Kidney (tissue), 14 donors: ENCODE results near the gene TXN2. TPM values are rescaled to one million over a fixed set of nuclear protein-coding genes. Genes with fewer than 3 reads are reported as not detected.

ENCODE experiments used
- DNase-seq, 5 donors: peaks; one replicate each; pipeline ENCODE4 v3.0.0-alpha.2; 2013 to 2020
- FAIRE-seq: peaks from 2 replicates; lab custom pipeline; 2012; peaks lifted over from hg19 to GRCh38; lab: Jason Lieb, UNC
- H3K27ac ChIP-seq, 2 donors: one replicate each; pipeline ENCODE4 v1.7.0; 2013; ENCODE audit warnings: low read depth in 2 of 2, low read length in 2 of 2, inconsistent platforms in 1 of 2
- H3K27me3 ChIP-seq: one replicate; pipeline ENCODE4 v1.7.1; 2013; ENCODE audit warnings: low read length, inconsistent platforms; ENCODE audit not compliant: control insufficient read depth, insufficient read depth
- H3K36me3 ChIP-seq, 3 donors: one replicate each; pipeline versions ENCODE4 v1.7.0 to v1.7.1; 2013; ENCODE audit warnings: low read length in 3 of 3, control low read depth in 1 of 3, inconsistent platforms in 1 of 3; ENCODE audit not compliant: insufficient read depth in 3 of 3, control insufficient read depth in 2 of 3
- H3K4me1 ChIP-seq, 3 donors: one replicate each; pipeline versions ENCODE4 v1.7.0 to v1.7.1; 2013; ENCODE audit warnings: low read length in 3 of 3, inconsistent platforms in 1 of 3, low read depth in 1 of 3; ENCODE audit not compliant: control insufficient read depth in 2 of 3, insufficient read depth in 2 of 3
- H3K4me3 ChIP-seq, 3 donors: one replicate each; pipeline versions ENCODE4 v1.7.0 to v1.8.1; 2013; ENCODE audit warnings: low read length in 3 of 3, control low read depth in 1 of 3, inconsistent platforms in 1 of 3
- H3K9ac ChIP-seq, 3 donors: one replicate each; pipeline versions ENCODE4 v1.7.0 to v1.7.1; 2013; ENCODE audit warnings: low read length in 3 of 3, control low read depth in 1 of 3, inconsistent platforms in 1 of 3
- H3K9me3 ChIP-seq, 3 donors: one replicate each; pipeline versions ENCODE4 v1.7.0 to v1.7.1; 2013; ENCODE audit warnings: low read length in 3 of 3, control low read depth in 1 of 3, inconsistent platforms in 1 of 3; ENCODE audit not compliant: control insufficient read depth in 2 of 3, insufficient read depth in 1 of 3
- intact Hi-C: fragments of 100-400 bp; cut with DNase I; formaldehyde crosslinking; loops from one replicate; pipeline ENCODE4 v1.11.1; 2022
- polyA plus RNA-seq: library from polyadenylated mRNA; stranded (reverse); fragments of 350-450 nt; fragmentation: Illumina TruSeq; extraction: RNeasy Lipid Tissue Mini Kit (QIAGEN cat#74804); gene quantifications from one replicate; pipeline ENCODE4 v1.2.3, GENCODE V29; 2014; ENCODE audit warnings: low read depth, low replicate concordance; ENCODE audit not compliant: insufficient read depth
- total RNA-seq: library from RNA; stranded (reverse); fragmentation: NEBNext Ultra II Directional; extraction: Animal tissue kit (Norgen Biotek cat#: 25700); gene quantifications from one replicate; pipeline ENCODE4 v1.2.1, GENCODE V29; 2021
- TF ChIP-seq, protein P1 (sequence below): IDR thresholded peaks from 3 replicates; pipeline ENCODE4 v1.5.1; 2012; ENCODE audit warnings: mild to moderate bottlenecking, moderate library complexity, borderline replicate concordance; ENCODE audit not compliant: insufficient read depth; ENCODE audit errors: extremely low read depth
- donor health status: control.
- donor health status: control.
- donor health status: control.
- donor health status: control.
- donor health status: control.
- donor health status: DM: yes; HTN: yes; CAD: no.
- donor health status: Normal renal cell carcinoma (clear cell type).

Gene TXN2
- total and polyA plus RNA-seq, 2 donors from 2014 or later: 72.8 to 194 TPM

DNA sequence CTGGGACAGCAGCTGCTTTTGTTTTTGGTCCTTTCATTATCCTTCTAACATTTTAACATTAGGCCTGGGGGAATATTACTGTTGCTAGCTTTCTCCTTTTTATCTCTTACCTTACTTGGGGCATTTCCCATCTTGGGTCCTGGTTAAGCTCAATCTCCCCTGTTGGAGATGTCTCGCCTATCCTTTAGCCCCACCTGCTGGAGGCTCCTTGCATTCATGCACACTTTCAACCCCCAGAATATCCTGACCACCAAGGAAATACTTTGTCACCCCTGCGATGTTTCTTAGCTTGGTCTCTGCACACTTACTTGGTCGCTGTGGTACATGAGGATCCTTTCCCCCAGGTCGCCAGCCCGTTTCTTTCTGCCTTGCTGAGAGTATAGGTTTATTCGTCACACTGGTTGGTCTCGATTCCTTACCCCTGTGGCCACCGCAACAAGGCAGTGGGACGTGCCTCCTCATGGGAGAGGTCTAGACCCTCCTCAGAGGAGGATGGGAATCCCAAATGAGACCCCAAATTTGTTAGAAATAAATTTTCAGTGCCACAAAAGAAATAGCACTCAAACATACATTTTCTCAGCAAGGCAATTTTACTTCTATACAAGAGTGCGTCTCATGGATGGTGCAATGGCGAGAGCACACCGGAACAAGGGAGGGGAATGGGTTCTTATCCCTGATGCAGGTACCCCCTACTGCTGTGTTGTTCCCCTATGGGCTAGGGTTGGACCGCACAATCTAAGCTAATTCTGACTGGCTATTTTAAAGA is 5.4 kb upstream of the TXN2 start:
- TF ChIP-seq, protein P1, sequence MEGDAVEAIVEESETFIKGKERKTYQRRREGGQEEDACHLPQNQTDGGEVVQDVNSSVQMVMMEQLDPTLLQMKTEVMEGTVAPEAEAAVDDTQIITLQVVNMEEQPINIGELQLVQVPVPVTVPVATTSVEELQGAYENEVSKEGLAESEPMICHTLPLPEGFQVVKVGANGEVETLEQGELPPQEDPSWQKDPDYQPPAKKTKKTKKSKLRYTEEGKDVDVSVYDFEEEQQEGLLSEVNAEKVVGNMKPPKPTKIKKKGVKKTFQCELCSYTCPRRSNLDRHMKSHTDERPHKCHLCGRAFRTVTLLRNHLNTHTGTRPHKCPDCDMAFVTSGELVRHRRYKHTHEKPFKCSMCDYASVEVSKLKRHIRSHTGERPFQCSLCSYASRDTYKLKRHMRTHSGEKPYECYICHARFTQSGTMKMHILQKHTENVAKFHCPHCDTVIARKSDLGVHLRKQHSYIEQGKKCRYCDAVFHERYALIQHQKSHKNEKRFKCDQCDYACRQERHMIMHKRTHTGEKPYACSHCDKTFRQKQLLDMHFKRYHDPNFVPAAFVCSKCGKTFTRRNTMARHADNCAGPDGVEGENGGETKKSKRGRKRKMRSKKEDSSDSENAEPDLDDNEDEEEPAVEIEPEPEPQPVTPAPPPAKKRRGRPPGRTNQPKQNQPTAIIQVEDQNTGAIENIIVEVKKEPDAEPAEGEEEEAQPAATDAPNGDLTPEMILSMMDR: peak; percentile 55
- DNase-seq (peak in 3 of 5 donors; percentile 32 to 62 (median 47)), FAIRE-seq (no peak)
- Histone ChIP-seq H3K27me3 (no peaks in the 10 kb centered on the region), H3K9me3 (no peaks in the 10 kb centered on the region), H3K4me1 (no peaks in the 10 kb centered on the region), H3K27ac (no peak overlapping the region), H3K4me3 (no peak overlapping the region), H3K36me3 (peaks cover 0 to 6% (median 4%) of the 10 kb centered on the region in 3 donors), H3K9ac (no peak overlapping the region)
- intact Hi-C loops: no loop called here

DNA sequence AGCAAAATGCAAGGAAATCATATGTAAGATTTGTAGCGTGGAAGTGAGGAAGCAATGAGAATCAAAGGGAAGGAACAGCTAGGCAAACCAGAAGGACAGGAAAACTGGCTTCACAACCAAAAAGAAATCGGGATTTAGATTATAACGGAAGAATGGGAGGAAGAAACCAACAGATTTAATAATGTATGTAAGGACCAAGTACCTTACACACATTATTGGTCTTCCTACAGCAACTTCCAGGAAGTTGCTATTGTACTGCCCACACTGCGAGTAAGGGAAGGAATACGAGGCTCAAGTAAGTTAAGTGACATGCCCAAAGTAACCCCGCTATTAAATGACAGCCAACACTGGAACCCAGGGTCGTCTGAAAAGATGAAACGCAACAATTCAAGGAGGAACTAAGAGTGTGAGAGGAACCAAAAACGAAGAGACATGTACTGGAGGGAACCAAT is 473 bp downstream of the TXN2 start:
- Histone ChIP-seq H3K36me3 (peaks cover 6 to 18% (median 11%) of the 10 kb centered on the region in 3 donors), H3K27me3 (no peaks in the 10 kb centered on the region), H3K4me3 (peak overlapping the region; percentile 77 to 99 (median 84)), H3K9ac (peak overlapping the region; percentile 62 to 97 (median 85)), H3K27ac (peak overlapping the region; percentile 97 to 98), H3K9me3 (no peaks in the 10 kb centered on the region), H3K4me1 (peaks cover 0 to 10% (median 2%) of the 10 kb centered on the region in 3 donors)
- intact Hi-C loops: no loop called here
- FAIRE-seq: no peak
- TF ChIP-seq, protein P1: no peak
- no peak for DNase-seq

DNA sequence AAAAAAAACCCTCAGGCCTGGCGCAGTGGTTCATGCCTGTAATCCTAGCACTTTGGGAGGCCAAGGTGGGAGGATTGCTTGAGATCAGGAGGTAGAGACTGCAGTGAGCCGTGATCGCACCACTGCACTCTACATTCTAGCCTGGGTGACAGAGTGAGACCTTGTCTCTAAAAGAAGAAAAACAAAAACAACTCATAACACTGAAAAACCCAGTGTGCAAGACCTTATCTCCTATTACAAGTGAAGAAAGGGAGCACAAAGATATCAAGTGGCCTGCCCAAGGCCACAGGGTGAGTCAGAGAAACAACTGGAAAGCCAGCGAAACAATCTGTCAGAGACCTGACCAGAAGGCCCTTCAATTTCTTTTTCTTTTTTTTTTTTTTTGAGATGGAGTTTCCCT is 2.5 kb downstream of the TXN2 start:
- H3K4me1 ChIP-seq: peaks cover 0 to 10% (median 2%) of the 10 kb centered on the region in 3 donors
- intact Hi-C loops: loop anchor here (10.0 kb wide), 1 partner anchor 174 kb away; no protein-coding TSS in a partner anchor

More for the DNA sequence above, 2.5 kb downstream of the TXN2 start:
- H3K9ac ChIP-seq: no peak overlapping the region
- H3K9me3 ChIP-seq: no peaks in the 10 kb centered on the region
- H3K27ac ChIP-seq: no peak overlapping the region
- H3K36me3 ChIP-seq: peaks cover 13 to 30% (median 16%) of the 10 kb centered on the region in 3 donors
- FAIRE-seq (no peak), DNase-seq (no peak)
- H3K27me3 ChIP-seq: no peaks in the 10 kb centered on the region
- no peak overlapping the region for H3K4me3 ChIP-seq
- TF ChIP-seq, protein P1: no peak
